Measurements from ENCODE around the gene KRT80.

Gene KRT80

DNA sequence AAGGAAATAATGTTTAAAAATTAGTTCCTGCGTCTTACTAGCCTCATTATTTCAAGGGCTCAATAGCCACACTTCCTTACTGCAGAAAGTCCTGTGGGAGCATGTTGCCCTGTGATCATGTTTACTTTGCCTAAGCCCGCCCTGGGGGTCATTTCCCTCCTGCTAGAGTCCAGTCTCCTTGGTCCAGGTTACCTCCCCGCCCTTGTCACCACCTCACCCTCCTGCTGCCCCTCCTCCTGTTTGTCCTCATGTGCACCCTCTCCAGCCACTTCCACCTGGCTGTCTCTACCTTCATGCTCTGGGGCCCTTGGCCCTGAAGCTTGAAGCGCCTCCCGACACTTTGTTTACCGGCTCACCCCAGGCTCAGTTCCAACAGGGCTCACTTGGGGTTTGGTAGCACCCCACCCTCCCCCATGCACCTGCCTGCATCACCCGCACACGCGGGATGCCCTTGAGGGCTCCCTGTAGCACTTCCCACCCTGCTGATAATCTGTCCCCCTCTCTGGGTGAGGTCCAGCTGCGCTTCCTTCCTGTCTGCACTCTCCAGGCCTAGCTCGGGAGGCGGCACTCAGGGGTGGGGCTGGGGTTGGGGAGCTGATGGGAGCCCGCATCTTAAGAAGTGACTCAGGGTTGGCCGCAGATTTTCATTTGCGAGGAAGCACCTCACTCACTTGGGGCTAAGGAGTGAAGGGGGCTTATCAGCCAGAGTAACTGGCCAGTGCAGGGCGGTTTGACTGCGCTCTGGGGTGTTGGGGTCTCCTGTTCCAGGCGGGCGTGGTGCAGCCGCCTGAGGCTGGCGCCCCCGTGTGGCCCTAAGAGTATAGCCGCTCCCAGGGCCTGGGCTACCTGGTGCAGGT lies 72.2 kb downstream of the KRT80 start:
- DNase-seq = peak; percentile 36 to 60

More for the DNA sequence above, 72.2 kb downstream of the KRT80 start:
- TF ChIP-seq GATA1 (IDR thresholded peaks at IDR 0.05; ENCODE audit: low read depth, low read length) = no peak

Measured in erythroblast (primary cell).